GF-D8 (cell line): ENCODE results near the gene BHLHA15.

ENCODE experiments used
- DNase-seq: peaks from one replicate; lab custom pipeline; 2025; lab: John Stamatoyannopoulos, UW

BHLHA15 gene

DNA sequence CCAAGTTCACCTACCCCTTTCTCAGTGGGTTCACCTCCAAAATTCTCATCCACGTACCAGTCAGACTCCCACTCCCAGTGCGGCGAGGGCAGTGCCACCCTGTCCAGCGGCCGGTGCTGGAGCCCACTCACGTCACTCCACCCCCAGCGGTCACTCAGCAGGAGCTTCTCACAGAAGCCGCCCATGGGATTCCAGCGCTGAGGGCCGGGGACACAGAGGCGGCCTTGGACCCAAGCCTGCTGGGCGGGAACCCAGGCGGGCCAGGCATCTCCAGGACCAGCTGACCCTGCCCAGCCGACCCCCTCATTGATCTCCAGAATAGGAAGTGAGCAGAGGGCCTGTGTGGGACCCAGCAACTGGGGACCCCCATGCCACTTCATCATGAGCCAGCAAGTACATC lies 33.6 kb downstream of the BHLHA15 start:
- DNase-seq, result no peak

DNA sequence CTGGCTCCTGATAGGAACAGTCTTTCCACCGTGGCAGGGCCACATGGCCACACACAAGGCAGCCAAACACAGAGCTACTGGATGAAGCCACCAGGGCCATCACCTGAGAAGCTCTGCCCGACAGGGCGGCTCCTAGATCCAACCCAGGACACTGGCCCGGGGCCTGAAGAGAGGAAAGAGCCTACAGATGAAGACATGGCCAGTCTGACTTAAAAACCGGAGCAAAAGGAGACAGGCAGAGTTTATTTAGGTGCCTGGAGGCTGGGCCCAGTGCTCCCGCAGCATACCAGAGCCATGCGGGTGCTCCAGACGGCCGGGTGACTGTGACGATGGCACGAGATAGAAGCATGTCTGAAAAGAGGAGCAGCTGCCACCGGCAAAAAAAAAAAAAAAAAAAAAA lies 36.9 kb downstream of the BHLHA15 start:
- no peak for DNase-seq

DNA sequence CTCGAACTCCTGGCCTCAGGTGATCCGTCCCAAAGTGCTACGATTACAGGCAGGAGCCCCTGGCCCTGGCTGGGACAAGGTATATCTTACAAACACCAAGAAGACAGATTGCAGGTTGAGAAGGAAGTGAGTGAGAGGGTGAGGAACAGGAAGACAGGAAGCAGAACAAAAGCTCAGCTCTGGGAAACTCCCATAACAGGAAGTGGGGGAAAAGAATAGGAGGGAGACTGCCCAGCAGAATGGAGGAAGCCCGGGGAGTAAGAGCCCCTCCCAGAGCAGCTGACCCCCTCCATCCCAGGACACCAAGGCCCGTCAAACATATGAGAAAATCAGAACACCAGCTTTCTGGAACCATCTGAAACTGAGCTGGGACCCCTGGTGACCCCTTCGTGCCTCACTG lies 37.9 kb downstream of the BHLHA15 start:
- no peak for DNase-seq

DNA sequence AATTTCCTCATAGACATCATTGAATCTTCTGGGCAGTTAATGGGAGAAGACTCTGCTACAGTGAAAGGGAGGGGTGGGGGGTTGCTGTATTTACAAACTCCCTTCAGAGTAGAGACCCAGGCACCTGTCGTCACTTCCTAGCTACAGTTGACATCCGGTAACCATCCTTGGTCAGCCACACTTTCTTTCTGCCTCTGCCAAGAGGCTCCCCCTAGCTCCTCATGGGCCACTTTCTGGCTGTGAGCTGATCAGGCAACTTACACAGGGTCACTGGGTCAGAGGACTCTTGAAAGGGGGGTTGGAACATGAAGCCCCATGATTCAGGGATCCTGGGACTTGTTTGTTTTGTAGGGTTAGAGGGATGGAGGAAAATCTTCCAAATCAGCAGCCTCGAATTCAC lies 39.5 kb downstream of the BHLHA15 start:
- peak; percentile 18 for DNase-seq

DNA sequence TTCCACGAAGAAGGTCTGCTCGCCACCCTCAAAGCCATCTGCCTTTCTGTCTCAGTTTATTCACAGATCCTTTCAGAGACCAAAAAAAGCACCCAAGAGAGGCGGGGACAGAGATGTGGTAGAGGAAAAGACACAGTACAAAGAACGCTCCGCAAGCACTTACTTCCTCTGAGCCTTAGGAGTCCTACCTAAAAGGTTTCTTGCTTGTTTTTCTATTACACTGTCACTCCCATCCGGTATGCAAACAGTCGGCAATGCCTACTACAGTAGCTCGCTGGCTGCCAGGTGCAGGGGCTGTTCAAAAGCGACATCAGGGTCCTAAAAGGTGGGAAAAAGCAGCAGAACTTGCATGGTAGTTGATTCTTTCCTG lies 40.0 kb downstream of the BHLHA15 start:
- no peak for DNase-seq

DNA sequence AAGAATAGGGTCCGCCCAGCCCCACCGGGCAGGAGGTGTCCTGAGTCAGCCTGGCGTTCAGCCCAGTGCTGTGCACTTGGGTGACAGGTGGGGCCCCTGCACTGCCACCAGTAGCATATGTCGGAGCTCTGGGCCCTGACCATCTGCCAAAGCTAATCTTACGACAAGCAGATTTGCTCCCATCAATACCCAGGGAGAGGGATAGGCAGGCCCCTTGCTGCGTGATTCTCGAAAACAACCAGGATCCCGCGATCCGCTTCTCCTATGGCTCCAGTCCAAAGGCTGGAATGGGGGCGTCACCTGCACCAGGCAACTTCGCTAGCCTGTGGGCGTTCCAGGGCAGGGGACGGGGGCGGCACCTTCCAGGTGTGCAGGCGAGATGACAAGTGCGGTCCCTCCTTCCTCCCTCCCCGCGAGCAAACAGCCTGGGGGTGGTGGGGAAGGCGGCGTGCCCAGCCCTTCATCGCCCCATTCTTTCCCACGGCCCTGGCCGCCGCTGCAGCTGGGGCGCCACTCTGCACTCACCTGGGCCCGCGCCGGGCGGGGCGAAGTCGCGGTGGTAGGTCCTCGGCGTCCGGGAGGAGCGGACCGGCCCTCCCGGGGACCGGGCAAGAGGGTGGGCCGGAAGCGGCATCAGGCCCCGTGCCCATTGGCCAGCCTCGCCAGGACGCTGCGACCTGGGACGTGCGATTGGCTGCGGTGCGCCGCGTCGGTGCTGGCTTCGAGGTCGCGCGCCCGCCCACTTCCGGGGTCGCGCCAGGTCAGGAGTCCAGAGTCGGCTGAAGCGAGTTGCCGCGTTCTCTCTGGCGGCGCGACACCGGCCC lies 40.6 kb downstream of the BHLHA15 start, which contains the start of gene TECPR1:
TSS of gene TECPR1 (minus strand) at position 632 of the 824 bp plus-strand sequence. CDS start 6,086 bp downstream, outside the sequence.
- peak; percentile 70 for DNase-seq

DNA sequence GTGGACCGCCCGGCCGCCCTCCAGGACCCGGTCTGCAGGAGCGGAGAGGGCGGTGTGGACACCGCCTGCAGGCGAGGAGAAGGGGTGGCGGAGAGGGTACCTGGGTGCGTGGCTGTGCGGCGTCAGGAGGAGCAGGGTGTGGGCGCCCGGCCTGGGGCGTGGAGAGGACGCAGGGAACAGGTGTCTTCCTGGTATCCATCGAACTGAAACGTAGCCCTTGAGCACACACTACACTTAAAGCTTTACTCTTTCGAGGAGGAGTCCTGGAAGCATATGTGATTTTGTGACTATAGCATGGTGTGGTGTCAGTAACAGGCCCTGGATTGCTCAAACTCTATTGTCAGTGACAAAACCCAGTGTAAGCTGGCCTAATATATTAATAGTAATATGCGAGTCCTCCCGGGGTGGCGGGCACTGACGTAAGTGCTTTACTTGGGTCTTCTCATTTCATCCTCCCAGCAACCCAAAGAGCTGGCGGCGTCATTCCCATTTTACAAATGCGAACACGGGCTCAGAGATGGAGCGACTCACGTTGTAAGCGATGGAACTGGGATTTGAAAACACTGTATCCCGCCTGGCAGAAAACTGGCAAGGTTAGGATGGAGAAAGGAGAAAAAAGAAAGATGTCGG lies 41.3 kb downstream of the BHLHA15 start:
- no peak for DNase-seq

DNA sequence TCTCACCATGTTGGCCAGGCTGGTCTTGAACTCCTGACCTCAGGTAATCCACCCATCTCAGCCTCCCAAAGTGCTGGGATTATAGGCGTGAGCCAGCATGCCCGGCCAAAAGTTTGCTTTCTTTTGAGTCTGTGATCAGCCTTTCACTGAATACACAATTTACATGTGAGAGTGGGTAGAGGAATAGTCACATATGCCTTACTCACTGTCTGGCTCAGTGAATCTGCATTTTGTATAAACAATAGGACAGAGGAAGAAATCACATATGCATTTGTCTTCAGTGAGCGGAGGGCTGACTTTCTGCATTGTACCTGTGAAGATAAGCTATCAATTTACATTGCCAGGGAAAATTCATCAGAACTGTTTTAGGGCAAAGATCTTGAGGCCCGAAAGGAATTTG lies 43.3 kb downstream of the BHLHA15 start:
- DNase-seq, result no peak

DNA sequence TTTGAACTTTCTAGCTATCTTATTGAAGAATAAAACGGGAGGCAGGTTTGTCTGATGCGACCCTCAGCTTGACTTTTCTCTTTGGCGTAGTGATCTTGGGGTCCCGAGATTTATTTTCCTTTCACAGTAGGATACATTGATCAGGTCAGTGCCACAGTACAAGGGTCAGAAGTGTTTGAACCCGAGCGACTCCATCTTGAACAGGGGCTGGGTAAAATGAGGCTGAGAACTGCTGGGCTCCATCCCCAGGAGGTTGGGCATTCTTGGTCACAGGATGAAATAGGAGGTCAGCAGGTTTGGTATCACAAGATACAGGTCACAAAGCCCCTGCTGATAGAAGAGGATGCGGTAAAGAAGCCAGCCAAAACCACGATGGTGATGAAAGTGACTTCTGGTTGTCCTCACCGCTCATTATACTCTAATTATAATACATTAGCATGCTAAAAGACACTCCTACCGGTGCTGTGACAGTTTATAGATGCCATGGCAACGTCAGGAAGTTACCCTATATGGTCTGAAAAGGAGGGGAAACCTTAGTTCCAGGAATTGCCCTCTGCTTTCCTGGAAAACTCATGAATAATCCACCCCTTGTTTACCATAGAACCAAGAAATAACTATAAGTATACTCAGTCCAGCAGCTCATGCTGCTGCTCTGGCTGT lies 43.8 kb downstream of the BHLHA15 start:
- no peak for DNase-seq

DNA sequence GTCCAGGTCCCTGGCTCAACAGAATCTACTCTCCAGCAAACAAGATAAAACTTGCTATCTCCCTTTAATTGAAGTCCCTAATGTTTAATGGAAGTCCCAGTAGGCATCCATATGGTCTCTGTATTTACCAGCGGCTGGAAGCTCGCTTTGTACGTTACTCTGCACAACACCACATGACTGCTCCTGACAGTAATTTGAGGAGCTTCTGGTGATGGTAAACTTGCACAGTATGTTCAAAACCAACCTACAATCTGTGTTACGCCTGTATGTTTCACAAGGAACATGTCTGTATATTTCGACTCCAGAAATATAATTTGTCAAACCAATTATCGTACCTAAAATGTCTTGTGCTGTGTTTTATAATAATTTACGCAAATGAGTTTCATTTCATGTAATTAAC lies 45.2 kb downstream of the BHLHA15 start:
- no peak for DNase-seq

DNA sequence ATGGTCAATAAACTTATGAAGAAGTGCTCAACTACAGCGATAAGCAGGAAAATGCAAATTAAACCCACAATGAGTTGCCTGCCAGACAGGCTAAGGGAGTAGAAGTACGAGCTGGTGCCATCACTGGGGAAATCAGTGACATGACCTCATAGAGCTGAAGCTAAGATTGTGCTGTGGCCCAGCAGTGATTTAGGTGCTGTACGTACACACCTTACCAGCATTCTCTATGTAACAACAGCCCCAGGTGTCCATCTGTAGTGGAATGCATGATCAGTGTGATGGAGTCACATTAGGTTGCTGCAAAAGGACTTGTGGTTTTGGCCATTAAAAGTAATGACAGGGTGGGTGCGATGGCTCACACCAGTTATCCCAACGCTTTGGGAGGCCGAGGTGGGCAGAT lies 46.5 kb downstream of the BHLHA15 start:
- no peak for DNase-seq
